Endothelial cell of umbilical vein (primary cell): ENCODE measurements around the gene CDH23. TPM values are rescaled to one million over a fixed set of nuclear protein-coding genes. Genes with fewer than 3 reads are reported as not detected.

Experiments
- BruUV-seq: library from RNA; stranded (reverse); fragments of 400-500 nt; replicated peaks from 2 replicates; lab custom pipeline; 2021; lab: Mats Ljungman, UMichigan
- CTCF ChIA-PET: fragments of 300-600, 350-600 bp; sonication (Branson Sonifier 250); formaldehyde crosslinking; loops from one replicate; lab custom pipeline; 2021; ENCODE audit warnings: antibody characterized with exemption, inconsistent platforms; lab: Charles Lee
- POLR2A ChIA-PET: fragments of 300-600, 350-600 bp; sonication (Branson Sonifier 250); formaldehyde crosslinking; loops from one replicate; lab custom pipeline; 2021; ENCODE audit warnings: antibody characterized with exemption, inconsistent platforms; lab: Charles Lee
- DNase-seq: peaks from one replicate; pipeline ENCODE4 v3.0.0-alpha.2; 2011; ENCODE audit warnings: low read depth, low spot score
- FAIRE-seq: peaks from 2 replicates; lab custom pipeline; 2011; peaks lifted over from hg19 to GRCh38; lab: Jason Lieb, UNC
- H2AFZ ChIP-seq: 2 replicates; pipeline ENCODE4 v1.6.0; 2012; ENCODE audit warnings: low read depth, low read length, control low read depth, inconsistent platforms
- H3K27ac ChIP-seq: 2 replicates; pipeline ENCODE4 v1.5.1; 2011; ENCODE audit warnings: low read depth, mild to moderate bottlenecking, control low read depth, low read length, moderate library complexity; ENCODE audit not compliant: insufficient read depth
- H3K27me3 ChIP-seq, 2 experiments: 2 replicates each; pipeline versions ENCODE4 v1.6.0 to v1.6.1; 2011; ENCODE audit warnings: low read length in 2 of 2, mixed read lengths in 1 of 2; ENCODE audit not compliant: control insufficient read depth in 2 of 2, insufficient read depth in 2 of 2
- H3K36me3 ChIP-seq, 2 experiments: 2 replicates in 1 of 2; 3 replicates in 1 of 2; pipeline ENCODE4 v1.5.1; 2011; ENCODE audit warnings: low read length in 2 of 2, mild to moderate bottlenecking in 1 of 2, moderate library complexity in 1 of 2; ENCODE audit not compliant: control insufficient read depth in 2 of 2, insufficient read depth in 2 of 2; ENCODE audit errors: extremely low read depth in 1 of 2
- H3K4me1 ChIP-seq: 3 replicates; pipeline ENCODE4 v1.5.1; 2011; ENCODE audit warnings: mild to moderate bottlenecking, low read length; ENCODE audit not compliant: control insufficient read depth, insufficient read depth; ENCODE audit errors: extremely low read depth
- H3K4me2 ChIP-seq: 2 replicates; pipeline ENCODE4 v1.6.1; 2011; ENCODE audit warnings: low read length, control low read depth, mixed read lengths; ENCODE audit not compliant: insufficient read depth
- H3K4me3 ChIP-seq, 3 experiments: fragments of 200-600 bp in 1 of 3; sonication (generic), shearing (Covaris generic) in 1 of 3; replicated peaks in 1 of 3; 2 replicates each; pipeline ENCODE4 v1.5.1; 2011 to 2016; ENCODE audit warnings: control low read depth in 3 of 3, low read length in 3 of 3, mild to moderate bottlenecking in 2 of 3, inconsistent platforms in 1 of 3, low read depth in 1 of 3, moderate library complexity in 1 of 3; ENCODE audit not compliant: insufficient read depth in 1 of 3
- H3K79me2 ChIP-seq: 2 replicates; pipeline ENCODE4 v1.6.0; 2012; ENCODE audit warnings: low read length, inconsistent platforms; ENCODE audit not compliant: control insufficient read depth, insufficient read depth
- H3K9ac ChIP-seq: replicated peaks from 2 replicates; pipeline ENCODE3; 2011; ENCODE audit warnings: low read length, control low read depth; ENCODE audit not compliant: insufficient read depth; ENCODE audit errors: extremely low read depth
- H3K9me1 ChIP-seq: replicated peaks from 3 replicates; pipeline ENCODE4 v1.6.0; 2011; ENCODE audit warnings: mild to moderate bottlenecking, low read length; ENCODE audit not compliant: control insufficient read depth, insufficient read depth; ENCODE audit errors: extremely low read depth
- H3K9me3 ChIP-seq: replicated peaks from 2 replicates; pipeline ENCODE4 v1.5.1; 2012; ENCODE audit warnings: low read length, inconsistent platforms; ENCODE audit not compliant: control insufficient read depth, insufficient read depth
- H4K20me1 ChIP-seq: replicated peaks from 2 replicates; pipeline ENCODE3; 2011; ENCODE audit warnings: mild to moderate bottlenecking, low read length; ENCODE audit not compliant: control insufficient read depth, insufficient read depth; ENCODE audit errors: extremely low read depth
- CTCF ChIP-seq, 2 donors: IDR thresholded peaks; 1 replicate in 1 of 2; 2 replicates in 1 of 2; pipeline ENCODE4 v1.5.1; 2011; ENCODE audit warnings: low read length in 2 of 2, mild to moderate bottlenecking in 2 of 2, moderate library complexity in 2 of 2, control low read depth in 1 of 2, inconsistent platforms in 1 of 2, low read depth in 1 of 2; ENCODE audit not compliant: insufficient read depth in 1 of 2; ENCODE audit errors: extremely low read depth in 1 of 2
- EZH2 ChIP-seq: IDR thresholded peaks from 2 replicates; pipeline ENCODE4 v1.6.1; 2012; ENCODE audit warnings: borderline replicate concordance, low read depth, mild to moderate bottlenecking, moderate library complexity, low read length, inconsistent platforms; ENCODE audit not compliant: severe bottlenecking
- FOS ChIP-seq: IDR thresholded peaks from 2 replicates; pipeline ENCODE4 v1.6.1; 2011; ENCODE audit warnings: mild to moderate bottlenecking, low read length, moderate library complexity, borderline replicate concordance; ENCODE audit not compliant: insufficient read depth
- GATA2 ChIP-seq: IDR thresholded peaks from 2 replicates; pipeline ENCODE4 v1.7.0; 2011; ENCODE audit warnings: low read depth, mild to moderate bottlenecking, moderate library complexity, mixed read lengths, low read length; ENCODE audit not compliant: insufficient read length, insufficient read depth
- JUN ChIP-seq: IDR thresholded peaks from 2 replicates; pipeline ENCODE4 v1.6.1; 2011; ENCODE audit warnings: borderline replicate concordance, low read depth; ENCODE audit not compliant: insufficient read length, insufficient read depth
- MAX ChIP-seq: IDR thresholded peaks from 2 replicates; pipeline ENCODE4 v1.6.1; 2011; ENCODE audit not compliant: insufficient read depth, insufficient read length
- MYC ChIP-seq: IDR thresholded peaks from one replicate; pipeline ENCODE4 v1.6.1; 2011; ENCODE audit warnings: mild to moderate bottlenecking, low read depth, low read length
- POLR2A ChIP-seq: IDR thresholded peaks from 2 replicates; pipeline ENCODE4 v1.6.1; 2012; ENCODE audit warnings: low read depth, mild to moderate bottlenecking, control low read depth, low read length
- POLR2AphosphoS5 ChIP-seq: IDR thresholded peaks from 2 replicates; pipeline ENCODE4 v1.6.1; 2012; ENCODE audit warnings: low read depth, mild to moderate bottlenecking, control low read depth, low read length, moderate library complexity; ENCODE audit not compliant: insufficient read depth
- dilution Hi-C: fragments of 300-500 bp; cut with MboI; formaldehyde crosslinking; loops from one replicate; pipeline ENCODE4 v1.15.0; 2019; ENCODE audit warnings: low sequenced_read_pairs; ENCODE audit not compliant: extremely low pct_ligation_motif_present
- intact Hi-C: fragments of 100-400 bp; cut with micrococcal nuclease; formaldehyde crosslinking; loops from one replicate; pipeline ENCODE4 v1.10.0; 2022
- polyA plus RNA-seq, 4 experiments: library from polyadenylated mRNA; depleted of rRNA in 3 of 4; stranded (reverse) in 3 of 4; unstranded in 1 of 4; fragments of >200 nt; gene quantifications; 2 replicates each; pipeline versions ENCODE4 v1.2.1 to v1.2.3, GENCODE V29; 2011 to 2012; ENCODE audit warnings: missing spikeins in 1 of 4
- total RNA-seq: library from RNA; stranded (reverse); gene quantifications from 2 replicates; pipeline ENCODE4 v1.2.3, GENCODE V29; 2021

Gene CDH23
- total and polyA plus RNA-seq, 2 donors (not counting 3 experiments of a cell fraction or from before 2014, with no cell fraction given): not detected

GRCh38 chr10:71807557-71808510 is 411.1 kb downstream of the CDH23 start:
- no TSS peak for BruUV-seq
- no peaks in the 10 kb centered on the region for H4K20me1 ChIP-seq
- H3K4me2 ChIP-seq: no peak overlapping the region
- no peaks in the 10 kb centered on the region for H3K4me1 ChIP-seq
- no peak for FAIRE-seq
- no peaks in the 10 kb centered on the region for H3K79me2 ChIP-seq
- ChIA-PET CTCF (interaction anchor here (0.7 to 2.2 kb wide), 3 partner anchors 88 to 494 kb away, joined by 3 to 6 read pairs (median 4); no protein-coding TSS in a partner anchor), POLR2A (no interaction called here)
- TF ChIP-seq POLR2A: no peak
- no peak for TF ChIP-seq FOS
- no peak for TF ChIP-seq JUN
- TF ChIP-seq CTCF (IDR thresholded peaks at IDR 0.05; ENCODE audit: extremely low read depth in 1 of 2, insufficient read depth in 1 of 2, low read depth in 1 of 2, low read length in 2 of 2): no peak
- no peak for TF ChIP-seq EZH2
- TF ChIP-seq MYC: no peak
- no peak for TF ChIP-seq POLR2AphosphoS5
- TF ChIP-seq GATA2: no peak
- no peak for TF ChIP-seq MAX
- no peak overlapping the region for H3K27ac ChIP-seq
- H3K9ac ChIP-seq: no peak overlapping the region
- no peak overlapping the region for H2AFZ ChIP-seq
- H3K36me3 ChIP-seq: no peaks in the 10 kb centered on the region
- no peaks in the 10 kb centered on the region for H3K9me3 ChIP-seq
- dilution Hi-C loops (no loop called here), intact Hi-C loops (loop anchor here (5.0 kb wide), 1 partner anchor 81 kb away; no protein-coding TSS in a partner anchor)
- no peaks in the 10 kb centered on the region for H3K9me1 ChIP-seq
- peaks cover 0 to 2% of the 10 kb centered on the region in 2 experiments for H3K27me3 ChIP-seq
- H3K4me3 ChIP-seq: no peak overlapping the region
- no peak for DNase-seq
